Activated naive CD4-positive, alpha-beta T cell treated with anti-CD3 and anti-CD28 coated beads, Interleukin-2, amount 50 U/mL, for 72 hours (primary cell): Measurements from ENCODE around the gene ATP6V0B. TPM values are rescaled to one million over a fixed set of nuclear protein-coding genes. Genes with fewer than 3 reads are reported as not detected.

Experiments used
- ATAC-seq, 2 donors: fragments of 150-1000 bp; cut with Tn5 transposase; 2 replicates each; pipeline ENCODE4 v1.10.0; 2021; ENCODE audit warnings: mild to moderate bottlenecking in 2 of 2, moderate library complexity in 2 of 2
- DNase-seq, 2 donors: peaks; one replicate each; pipeline ENCODE4 v3.0.0; 2021 to 2022; ENCODE audit warnings: low spot score in 2 of 2
- H3K27ac Mint-ChIP-seq, 2 donors: one replicate each; pipeline ENCODE4 v1.8.0; 2022; ENCODE audit warnings: mild to moderate bottlenecking in 2 of 2, mixed read lengths in 2 of 2
- H3K36me3 Mint-ChIP-seq, 2 donors: one replicate each; pipeline ENCODE4 v1.8.0; 2022; ENCODE audit warnings: mixed read lengths in 2 of 2
- H3K9me3 Mint-ChIP-seq, 2 donors: one replicate each; pipeline ENCODE4 v1.8.0; 2022; ENCODE audit warnings: mixed read lengths in 2 of 2
- total RNA-seq, 2 donors: library from RNA; stranded (reverse); gene quantifications; one replicate each; pipeline ENCODE4 v1.2.3, GENCODE V29; 2022

ATP6V0B gene
- total RNA-seq, 2 donors from 2014 or later, result 86.5 to 89.1 TPM

GRCh38 chr1:44000122-44000665 lies 25.4 kb downstream of the ATP6V0B start:
- H3K27ac Mint-ChIP-seq, result no peak overlapping the region
- ATAC-seq (no peak), DNase-seq (no peak)
- H3K36me3 Mint-ChIP-seq, result no peaks in the 10 kb centered on the region
- H3K9me3 Mint-ChIP-seq, result no peaks in the 10 kb centered on the region

DNA sequence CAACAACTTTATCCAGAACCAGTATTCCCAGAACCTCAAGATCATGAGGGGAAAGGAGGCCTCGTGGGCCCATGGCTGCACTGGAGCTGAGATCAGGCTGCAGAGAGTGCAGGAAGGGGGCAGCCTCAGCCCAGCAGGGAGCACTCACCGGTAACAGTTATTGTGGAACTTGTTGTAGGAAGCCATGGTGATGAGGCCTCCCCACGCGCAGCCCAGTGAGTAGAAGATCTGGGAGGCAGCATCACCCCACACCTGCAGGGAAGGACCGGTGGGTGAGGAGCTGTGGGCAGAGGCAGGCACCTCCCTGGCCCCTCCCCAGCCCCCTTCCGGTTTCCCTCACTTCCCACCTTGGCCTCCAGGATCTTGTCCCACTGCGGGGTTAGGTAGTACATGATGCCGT lies 27.4 kb downstream of the ATP6V0B start:
- no peak overlapping the region for H3K27ac Mint-ChIP-seq
- no peaks in the 10 kb centered on the region for H3K36me3 Mint-ChIP-seq

GRCh38 chr1:44002606-44003157 lies 27.9 kb downstream of the ATP6V0B start:
- DNase-seq (no peak), ATAC-seq (no peak)
- H3K27ac Mint-ChIP-seq, result no peak overlapping the region
- no peaks in the 10 kb centered on the region for H3K36me3 Mint-ChIP-seq
- H3K9me3 Mint-ChIP-seq, result no peaks in the 10 kb centered on the region

More for the DNA sequence above, 27.4 kb downstream of the ATP6V0B start:
- DNase-seq, result no peak
- no peak for ATAC-seq
- no peaks in the 10 kb centered on the region for H3K9me3 Mint-ChIP-seq

DNA sequence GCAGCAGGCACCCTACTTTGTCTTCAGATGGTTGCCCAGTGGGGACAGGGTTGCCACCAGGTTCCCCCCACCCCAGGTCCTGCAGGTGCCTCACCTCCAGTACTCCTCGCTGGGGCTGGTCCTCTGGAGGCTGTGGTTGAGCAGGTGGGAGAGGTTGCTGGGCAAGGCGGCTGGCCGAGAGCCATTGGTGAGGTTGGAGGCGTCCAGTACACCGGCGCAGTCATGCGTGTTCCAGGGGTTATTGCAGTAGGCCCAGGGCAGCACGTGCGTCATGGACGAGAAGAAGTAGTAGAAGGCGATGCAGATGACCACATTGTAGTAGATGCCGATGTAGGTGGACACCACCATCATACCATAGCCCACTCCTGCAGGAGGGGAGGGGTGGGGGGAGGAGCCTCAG lies 33.5 kb downstream of the ATP6V0B start:
- DNase-seq, result no peak
- Mint-ChIP-seq H3K9me3 (no peaks in the 10 kb centered on the region), H3K27ac (peak overlapping the region in 1 of 2 donors; percentile 32), H3K36me3 (no peaks in the 10 kb centered on the region)
- no peak for ATAC-seq

DNA sequence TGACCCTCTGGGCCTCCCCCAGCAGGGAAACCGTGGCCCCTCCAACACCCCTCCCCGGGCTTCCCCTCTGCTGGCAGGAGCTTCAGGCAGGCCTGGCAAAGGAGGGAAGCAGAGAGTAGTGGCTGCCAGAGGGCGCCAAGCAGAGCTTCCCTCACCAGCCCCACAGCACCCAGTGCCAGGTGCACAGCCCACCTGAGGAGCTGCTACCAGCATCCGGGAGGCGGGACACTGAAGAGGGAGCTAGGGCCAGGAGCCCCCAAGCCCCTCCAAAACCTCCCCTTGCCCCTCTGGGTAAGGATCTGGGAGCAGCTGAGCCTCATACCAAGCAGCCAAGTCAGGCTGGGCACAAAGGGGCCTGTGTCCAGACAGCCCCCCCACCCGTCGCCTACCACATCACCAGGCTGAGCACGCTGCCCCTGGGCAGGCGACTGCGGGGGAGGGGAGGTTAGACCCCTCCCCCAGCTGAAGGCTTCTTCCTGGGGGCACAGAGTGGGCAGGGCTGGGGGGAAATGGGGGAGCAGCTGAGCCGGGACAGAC lies 36.2 kb downstream of the ATP6V0B start:
- Mint-ChIP-seq H3K27ac (no peak overlapping the region), H3K36me3 (no peaks in the 10 kb centered on the region), H3K9me3 (no peaks in the 10 kb centered on the region)
- ATAC-seq (no peak), DNase-seq (no peak)

DNA sequence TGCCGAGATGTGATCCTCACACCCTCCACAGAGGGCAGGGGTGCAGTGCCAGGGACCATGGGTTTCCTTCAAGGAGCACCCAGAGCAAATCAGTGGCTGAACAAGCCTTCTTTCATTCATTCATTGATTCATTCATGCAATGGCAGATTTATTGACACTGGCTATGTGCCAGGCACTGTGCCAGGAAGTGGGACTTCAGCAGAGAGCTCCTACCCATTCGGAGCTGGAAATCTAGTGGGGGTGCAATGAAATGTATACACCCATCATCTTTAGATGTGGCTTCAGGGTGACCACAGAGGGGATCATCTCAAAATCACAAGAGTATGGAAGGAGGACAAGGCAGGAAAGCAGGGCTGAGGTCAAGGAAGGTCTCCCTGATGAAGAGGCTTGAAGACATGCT lies 37.6 kb downstream of the ATP6V0B start:
- ATAC-seq, result no peak
- peak overlapping the region in 1 of 2 donors; percentile 48 for H3K27ac Mint-ChIP-seq
- no peaks in the 10 kb centered on the region for H3K9me3 Mint-ChIP-seq
- no peaks in the 10 kb centered on the region for H3K36me3 Mint-ChIP-seq
- DNase-seq, result no peak

GRCh38 chr1:44012941-44013609 lies 38.3 kb downstream of the ATP6V0B start:
- peak overlapping the region in 1 of 2 donors; percentile 76 for H3K27ac Mint-ChIP-seq
- no peaks in the 10 kb centered on the region for H3K9me3 Mint-ChIP-seq
- peaks cover 0 to 4% of the 10 kb centered on the region in 2 donors for H3K36me3 Mint-ChIP-seq
- ATAC-seq, result no peak
- DNase-seq, result no peak

GRCh38 chr1:44013949-44014348 lies 39.2 kb downstream of the ATP6V0B start:
- H3K27ac Mint-ChIP-seq, result peak overlapping the region in 1 of 2 donors; percentile 76
- DNase-seq (no peak), ATAC-seq (no peak)
- H3K9me3 Mint-ChIP-seq, result no peaks in the 10 kb centered on the region
- H3K36me3 Mint-ChIP-seq, result peaks cover 0 to 5% of the 10 kb centered on the region in 2 donors

DNA sequence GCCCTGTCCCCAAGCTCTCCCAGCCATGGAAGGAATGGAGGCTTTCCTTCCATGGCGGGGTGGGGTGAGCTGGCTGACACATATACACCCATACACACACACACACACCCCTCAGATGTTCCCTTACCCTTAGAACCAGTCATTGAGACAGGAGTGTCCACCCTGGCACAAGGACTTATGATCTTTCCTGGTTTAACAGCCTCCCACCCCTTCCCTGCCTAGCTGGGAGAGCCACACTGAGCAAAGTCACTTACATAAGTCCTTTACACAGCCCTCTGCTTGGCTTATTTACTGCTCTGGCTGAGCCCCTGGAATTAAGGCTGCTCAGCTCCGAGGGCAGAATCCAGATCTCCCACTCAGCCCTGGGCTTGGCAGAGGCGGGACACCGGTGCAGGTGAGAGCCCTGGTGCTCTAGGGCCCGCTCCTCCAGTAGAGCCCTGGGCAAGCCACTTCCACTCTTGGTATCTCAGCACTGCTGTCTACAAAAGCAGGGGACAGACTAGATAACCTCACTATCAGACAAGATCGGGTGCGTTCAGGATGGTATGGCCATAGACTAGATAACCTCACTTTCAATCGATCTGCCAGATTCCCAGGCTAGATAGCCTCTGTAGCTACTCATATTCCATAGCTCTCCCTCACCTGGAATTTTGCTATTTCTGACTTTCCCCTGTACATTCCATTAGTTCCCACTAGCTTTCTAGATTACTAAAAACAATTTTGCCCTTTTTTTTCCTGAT lies 39.8 kb downstream of the ATP6V0B start:
- Mint-ChIP-seq H3K27ac (peak overlapping the region in 1 of 2 donors; percentile 76), H3K36me3 (peaks cover 0 to 5% of the 10 kb centered on the region in 2 donors), H3K9me3 (no peaks in the 10 kb centered on the region)
- ATAC-seq (no peak), DNase-seq (no peak)

- ATAC-seq (no peak), DNase-seq (no peak)
- Mint-ChIP-seq H3K9me3 (no peaks in the 10 kb centered on the region), H3K36me3 (peaks cover 0 to 5% of the 10 kb centered on the region in 2 donors), H3K27ac (no peak overlapping the region)
These were observed 40.4 kb downstream of the ATP6V0B start for GRCh38 chr1:44015206-44015605.

DNA sequence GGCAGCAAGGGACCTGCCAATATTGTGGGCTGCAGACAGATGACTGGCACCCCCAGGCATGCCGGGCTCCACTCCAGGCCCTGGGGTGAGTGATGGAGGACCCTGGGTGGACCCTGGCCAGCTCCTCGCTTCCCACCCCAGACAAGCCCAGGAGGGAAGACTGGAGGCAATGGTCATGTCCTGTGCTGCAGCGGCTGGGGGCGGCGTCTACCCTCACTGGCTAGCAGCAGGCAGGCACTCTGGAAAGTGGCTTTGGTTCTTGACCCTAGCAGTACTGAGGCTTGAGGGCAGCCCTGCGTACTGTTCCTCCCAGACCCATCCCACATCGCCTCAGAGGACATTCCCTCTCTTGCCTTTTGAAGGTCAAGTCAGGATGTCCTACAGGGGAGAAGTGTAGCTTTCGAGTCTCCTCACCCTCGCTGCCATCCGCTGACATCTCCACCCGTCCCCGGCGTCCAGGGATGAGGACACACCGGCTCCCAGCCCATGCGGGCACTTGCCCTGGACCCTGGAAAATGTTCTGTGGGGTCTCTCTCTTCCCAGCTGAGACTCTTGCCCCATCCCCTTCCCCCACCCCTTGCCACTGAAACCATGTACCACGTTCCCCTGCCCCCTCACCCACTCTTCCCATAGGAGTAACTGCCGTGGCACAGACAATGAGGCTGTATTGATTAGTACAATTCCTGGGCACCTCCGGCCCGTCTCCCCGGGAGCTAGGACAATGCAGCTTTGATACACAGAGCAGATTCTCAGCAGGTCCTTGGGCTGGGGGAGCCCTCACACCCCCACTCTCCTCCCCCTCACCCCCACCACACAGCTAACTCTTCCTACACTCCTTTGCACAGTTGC lies 41.5 kb downstream of the ATP6V0B start:
- DNase-seq, result no peak
- peak overlapping the region in 1 of 2 donors; percentile 50 for H3K27ac Mint-ChIP-seq
- ATAC-seq, result no peak
- H3K9me3 Mint-ChIP-seq, result no peaks in the 10 kb centered on the region
- H3K36me3 Mint-ChIP-seq, result peaks cover 0 to 5% of the 10 kb centered on the region in 2 donors

GRCh38 chr1:44016890-44017400 lies 42.2 kb downstream of the ATP6V0B start:
- Mint-ChIP-seq H3K27ac (peak overlapping the region in 1 of 2 donors; percentile 50), H3K9me3 (no peaks in the 10 kb centered on the region), H3K36me3 (peaks cover 0 to 5% of the 10 kb centered on the region in 2 donors)
- no peak for ATAC-seq
- DNase-seq, result no peak

DNA sequence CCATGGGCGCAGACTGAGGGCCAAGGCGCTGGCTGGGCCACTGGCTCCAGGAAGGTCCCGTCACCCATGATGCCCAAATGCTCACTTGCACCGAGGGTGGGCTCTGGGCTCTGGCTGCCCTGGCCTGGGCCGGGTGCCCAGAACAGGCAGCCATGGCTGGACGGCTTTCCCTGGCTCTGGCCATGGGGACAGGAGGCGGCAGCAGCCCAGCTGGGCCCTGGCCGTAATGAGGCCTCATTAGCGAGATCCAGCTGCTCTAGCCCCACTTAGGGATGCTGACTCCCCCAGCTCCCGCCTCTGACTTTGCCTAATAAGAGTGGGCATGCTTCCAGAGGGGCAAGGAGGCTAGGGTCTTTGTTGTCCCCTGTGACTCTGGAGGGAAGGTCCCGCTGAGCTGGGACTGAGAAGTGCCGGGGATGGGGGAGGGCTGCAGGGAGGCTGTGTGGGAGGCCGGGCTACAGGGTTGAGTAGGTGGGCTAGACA lies 44.7 kb downstream of the ATP6V0B start:
- DNase-seq, result no peak
- Mint-ChIP-seq H3K36me3 (peaks cover 0 to 6% of the 10 kb centered on the region in 2 donors), H3K9me3 (no peaks in the 10 kb centered on the region), H3K27ac (no peak overlapping the region)
- no peak for ATAC-seq

DNA sequence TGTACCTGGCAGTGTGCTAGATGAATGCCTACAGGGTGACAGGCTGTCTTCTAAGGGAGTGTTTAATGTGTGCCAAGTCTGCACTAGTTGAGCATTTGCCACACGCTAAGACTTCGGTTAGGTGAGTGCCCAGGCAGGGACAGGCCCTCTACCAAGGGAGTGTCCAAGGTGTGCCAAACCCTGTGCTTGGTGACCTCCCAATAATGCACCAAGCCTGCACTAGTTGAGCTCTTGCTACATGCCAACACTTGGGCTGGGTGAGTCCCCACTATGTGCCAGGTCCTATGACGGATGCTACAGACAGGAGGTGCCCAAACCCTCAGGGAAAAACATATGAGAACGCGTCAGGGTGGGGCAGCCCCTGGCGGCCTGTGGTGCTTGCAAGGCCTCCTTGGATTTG lies 45.7 kb downstream of the ATP6V0B start:
- Mint-ChIP-seq H3K27ac (no peak overlapping the region), H3K36me3 (peaks cover 0 to 13% of the 10 kb centered on the region in 2 donors), H3K9me3 (no peaks in the 10 kb centered on the region)
- DNase-seq (no peak), ATAC-seq (no peak)

DNA sequence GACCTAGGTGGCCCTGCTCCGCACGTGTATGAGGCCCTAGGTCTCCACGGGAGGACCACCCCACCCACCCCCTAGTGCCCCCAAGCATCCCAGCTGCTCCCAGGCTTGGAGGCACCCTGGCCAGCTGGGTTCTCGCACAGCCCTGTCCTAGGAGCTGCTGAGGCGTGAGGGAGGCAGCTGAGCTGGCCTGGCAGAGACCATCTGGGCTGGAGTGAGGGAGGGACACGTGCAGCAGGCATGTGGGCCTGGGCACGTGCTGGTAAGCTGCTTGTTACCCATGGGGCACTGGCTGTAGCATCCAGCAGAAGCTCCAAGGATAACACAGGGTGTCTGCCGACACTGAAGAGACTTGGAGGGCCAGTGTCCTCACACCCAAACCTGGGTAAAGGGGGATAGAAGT lies 46.4 kb downstream of the ATP6V0B start:
- no peak overlapping the region for H3K27ac Mint-ChIP-seq
- H3K9me3 Mint-ChIP-seq, result no peaks in the 10 kb centered on the region
- no peak for ATAC-seq
- DNase-seq, result no peak
- peaks cover 0 to 13% of the 10 kb centered on the region in 2 donors for H3K36me3 Mint-ChIP-seq
